PC-9 (cell line): ENCODE data around the gene GLCE. TPM values are rescaled to one million over a fixed set of nuclear protein-coding genes. Genes with fewer than 3 reads are reported as not detected.

Experiments
- BruUV-seq: library from RNA; stranded (reverse); fragments of 400-500 nt; replicated peaks from 2 replicates; lab custom pipeline; 2021; lab: Mats Ljungman, UMichigan
- CTCF ChIA-PET: fragments of 300-600 bp; sonication (Branson Sonifier 250); formaldehyde crosslinking; loops from one replicate; lab custom pipeline; 2022; ENCODE audit warnings: antibody characterized with exemption; lab: Charles Lee
- POLR2A ChIA-PET: fragments of 300-600 bp; sonication (Branson Sonifier 250); formaldehyde crosslinking; loops from one replicate; lab custom pipeline; 2022; ENCODE audit warnings: antibody characterized with exemption; ENCODE audit not compliant: unreplicated experiment; lab: Charles Lee
- DNase-seq, 2 experiments: peaks; one replicate each; pipeline versions ENCODE4 v3.0.0 to v3.0.0-alpha.2; 2015 to 2022; ENCODE audit warnings: mixed read lengths in 1 of 2
- H2AFZ ChIP-seq: fragments of 200-600 bp; sonication (generic); 2 replicates; pipeline ENCODE4 v1.8.1; 2017; ENCODE audit warnings: antibody characterized with exemption
- H3F3A ChIP-seq: fragments of 200-600 bp; sonication (generic); 2 replicates; pipeline ENCODE4 v1.8.1; 2017; ENCODE audit warnings: antibody characterized with exemption, mild to moderate bottlenecking, low read depth; ENCODE audit not compliant: insufficient read depth
- H3K27ac ChIP-seq: fragments of 200-600 bp; sonication (generic); 2 replicates; pipeline ENCODE4 v1.6.1; 2016; ENCODE audit warnings: mixed run types
- H3K27me3 ChIP-seq: fragments of 200-600 bp; sonication (generic); 2 replicates; pipeline ENCODE4 v1.6.1; 2016; ENCODE audit warnings: low read depth, mixed run types; ENCODE audit not compliant: insufficient read depth
- H3K36me3 ChIP-seq: fragments of 200-600 bp; sonication (generic); 2 replicates; pipeline ENCODE4 v1.6.1; 2016; ENCODE audit warnings: low read depth, mixed run types
- H3K4me1 ChIP-seq: fragments of 200-600 bp; sonication (generic); replicated peaks from 2 replicates; pipeline ENCODE4 v1.6.1; 2016; ENCODE audit warnings: mixed run types; ENCODE audit not compliant: insufficient read depth
- H3K4me2 ChIP-seq: fragments of 200-600 bp; sonication (generic); 2 replicates; pipeline ENCODE4 v1.6.1; 2017; ENCODE audit warnings: mixed run types
- H3K4me3 ChIP-seq: fragments of 200-600 bp; sonication (generic); 2 replicates; pipeline ENCODE4 v1.6.1; 2016; ENCODE audit warnings: mixed run types
- H3K79me2 ChIP-seq: fragments of 200-600 bp; sonication (generic); 2 replicates; pipeline ENCODE4 v1.6.1; 2017; ENCODE audit warnings: low read depth, mixed run types
- H3K9me2 ChIP-seq: fragments of 200-600 bp; sonication (generic); 2 replicates; pipeline ENCODE4 v1.8.1; 2017; ENCODE audit warnings: mild to moderate bottlenecking; ENCODE audit not compliant: insufficient read depth
- H3K9me3 ChIP-seq: fragments of 200-600 bp; sonication (generic); 2 replicates; pipeline ENCODE4 v1.8.1; 2016; ENCODE audit warnings: low read depth; ENCODE audit not compliant: insufficient read depth
- H4K20me1 ChIP-seq: fragments of 200-600 bp; sonication (generic); 2 replicates; pipeline ENCODE4 v1.8.1; 2017; ENCODE audit not compliant: insufficient read depth
- CTCF ChIP-seq: fragments of 200-600 bp; sonication (generic); conservative IDR thresholded peaks from 2 replicates; pipeline ENCODE4 v1.6.1; 2017; ENCODE audit warnings: mixed run types, antibody characterized with exemption, mild to moderate bottlenecking, moderate library complexity
- EZH2 ChIP-seq: fragments of 200-600 bp; sonication (generic); IDR thresholded peaks from 2 replicates; pipeline ENCODE4 v1.8.0; 2017; ENCODE audit warnings: antibody characterized with exemption, low read depth
- intact Hi-C: fragments of 100-400 bp; cut with micrococcal nuclease; formaldehyde crosslinking; loops from one replicate; pipeline ENCODE4 v1.10.0; 2022; ENCODE audit not compliant: unreplicated experiment
- total RNA-seq: library from RNA; stranded (reverse); gene quantifications from 2 replicates; pipeline ENCODE4 v1.2.3, GENCODE V29; 2021

Gene GLCE
- total RNA-seq, 1 experiment from 2014 or later: 31.3 TPM

GRCh38 chr15:69320977-69321554 is 160.6 kb downstream of the GLCE start:
- CTCF ChIA-PET: no interaction called here
- TF ChIP-seq EZH2: no peak
- TF ChIP-seq CTCF: no peak
- H3K4me2 ChIP-seq: no peak overlapping the region
- H3K9me3 ChIP-seq: no peaks in the 10 kb centered on the region
- no peaks in the 10 kb centered on the region for H3K4me1 ChIP-seq
- H3K27me3 ChIP-seq: no peaks in the 10 kb centered on the region
- no peaks in the 10 kb centered on the region for H3F3A ChIP-seq
- H2AFZ ChIP-seq: no peak overlapping the region
- no peak overlapping the region for H3K4me3 ChIP-seq
- DNase-seq: no peak
- H3K79me2 ChIP-seq: no peaks in the 10 kb centered on the region
- no peak overlapping the region for H3K27ac ChIP-seq
- no peaks in the 10 kb centered on the region for H3K36me3 ChIP-seq
- POLR2A ChIA-PET: no interaction called here
- H3K9me2 ChIP-seq: no peaks in the 10 kb centered on the region
- intact Hi-C loops: no loop called here
- BruUV-seq: no TSS peak
- no peaks in the 10 kb centered on the region for H4K20me1 ChIP-seq

Other genes with a start within 250 kb of the GLCE start
- not detected in 2 replicates for gene SPESP1, start 230.1 kb upstream of the GLCE start, total RNA-seq
- gene NOX5, start 145.9 kb upstream of the GLCE start, total RNA-seq: 0.85 and 1.5 TPM in 2 replicates
- 4.9 and 5.1 TPM in 2 replicates for gene PAQR5, start 138.3 kb downstream of the GLCE start, total RNA-seq